Measurements from ENCODE around the gene ADH5.
"Not testable (repeated sequence)": the region's sequence is repeated elsewhere in the genome, so short reads cannot be mapped to it uniquely, and the experiment has no call there.

ADH5 gene

DNA sequence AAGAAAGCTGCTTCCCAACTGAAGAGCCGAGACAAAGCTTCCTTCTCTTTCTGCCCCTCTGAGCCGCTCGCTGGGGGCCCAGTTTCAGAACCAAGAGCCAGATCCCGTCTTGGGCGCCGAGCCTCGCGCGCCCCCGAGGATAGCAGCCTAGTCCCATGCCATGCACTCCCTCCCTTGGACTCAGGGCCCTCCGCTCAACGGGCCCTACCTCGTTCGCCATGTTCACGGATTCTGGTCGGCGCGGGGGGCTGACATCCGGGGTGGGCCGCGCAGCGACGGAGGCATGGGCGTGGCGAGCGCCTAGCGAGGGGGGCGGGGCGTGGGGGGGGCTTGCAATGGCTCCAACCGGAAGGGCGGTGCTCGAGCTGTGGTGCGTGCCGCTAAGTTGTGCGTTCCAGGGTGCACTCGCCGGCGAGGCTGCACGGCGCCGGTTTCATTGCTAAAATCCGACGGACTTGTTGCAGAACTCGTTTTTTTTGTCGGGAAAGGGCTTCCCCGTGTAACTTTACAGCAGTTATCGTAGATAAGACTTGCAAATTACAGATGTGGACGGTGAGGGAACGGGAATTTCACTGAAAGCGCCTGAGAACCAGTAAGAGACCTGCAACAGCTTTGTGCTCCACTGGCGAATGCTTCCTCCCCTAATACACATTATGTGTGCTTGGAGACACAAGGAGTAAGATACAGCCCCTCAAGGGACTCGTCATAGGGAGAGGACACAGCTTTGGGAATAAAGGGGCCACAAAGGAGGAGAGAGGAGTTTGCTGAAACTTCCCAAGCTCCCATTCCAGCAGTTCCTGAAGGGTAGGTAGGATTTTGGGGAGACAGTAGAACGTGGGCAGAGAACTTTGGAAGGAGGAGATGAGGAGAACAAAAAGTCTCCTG lies at the start of gene ADH5:
Gene ADH5 (minus strand): TSS at position 308 of the 885 bp plus-strand sequence. CDS start 88 bp downstream, at position 220.
- FAIRE-seq = no peak

DNA sequence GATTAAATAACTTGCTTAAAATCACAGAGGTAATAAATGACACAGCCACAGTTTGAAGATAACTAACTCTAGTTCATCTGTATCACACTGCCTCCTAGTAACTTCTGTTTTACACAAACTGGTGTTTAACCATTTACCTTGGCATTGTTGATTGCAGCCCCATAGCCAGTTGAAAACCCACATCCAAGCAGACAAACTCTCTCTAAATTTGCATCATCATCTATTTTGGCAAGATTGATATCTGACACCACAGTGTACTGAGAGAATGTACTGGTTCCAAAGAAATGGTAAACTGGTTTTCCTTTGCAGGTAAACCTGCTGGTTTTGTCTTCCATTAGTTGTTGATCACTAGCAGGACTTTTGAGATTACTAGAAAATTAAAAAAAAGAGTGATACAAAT lies 47.7 kb upstream of the ADH5 start:
- no peak for FAIRE-seq

DNA sequence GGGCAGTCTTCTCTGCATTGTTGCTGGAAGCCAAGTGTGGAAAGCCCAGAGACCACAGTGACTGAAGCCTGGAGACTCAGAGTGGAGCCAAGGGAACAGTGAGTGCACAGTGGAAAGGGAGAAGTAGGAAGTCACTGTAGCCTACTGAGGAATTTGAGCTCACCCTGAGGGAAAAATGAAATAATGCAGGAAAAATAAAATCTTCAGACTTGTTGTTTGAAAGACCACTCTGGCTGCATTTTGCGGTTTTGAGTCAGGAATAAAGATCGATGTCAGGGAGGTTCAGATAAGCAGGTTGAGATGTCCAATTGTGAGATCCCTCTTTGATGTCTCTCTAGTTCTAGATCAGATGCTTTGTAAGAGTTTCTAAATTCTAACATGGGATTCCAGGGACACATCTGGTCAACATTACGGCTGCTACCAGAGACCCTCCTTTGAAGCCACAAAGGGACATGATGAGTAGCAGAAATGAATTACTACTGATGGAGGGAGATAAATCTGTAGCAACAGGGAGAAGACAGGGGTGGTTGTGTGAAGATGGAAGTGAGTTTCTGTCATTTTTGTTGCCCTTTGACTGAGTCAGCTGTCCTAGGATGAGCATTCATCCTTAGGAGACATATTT lies 47.1 kb upstream of the ADH5 start:
- FAIRE-seq = no peak

DNA sequence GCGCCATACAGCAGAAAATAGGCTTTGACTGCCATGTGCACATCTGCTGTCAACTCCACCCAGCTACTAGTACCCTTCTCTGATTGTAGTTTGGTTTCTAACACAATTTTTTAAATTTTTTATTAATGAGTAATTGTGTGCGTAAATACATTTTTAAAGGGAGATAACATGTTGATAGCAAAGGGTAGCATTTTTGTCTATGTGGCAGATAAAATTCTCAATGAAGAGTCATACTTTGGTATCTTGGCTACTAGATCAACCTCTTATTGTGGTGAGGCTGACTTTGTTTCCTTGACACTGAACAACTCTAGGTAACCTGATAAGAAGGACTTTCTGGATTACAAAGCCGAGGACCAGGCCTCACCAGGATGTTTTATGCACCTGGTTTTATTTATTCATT lies 46.0 kb upstream of the ADH5 start:
- FAIRE-seq = no peak

DNA sequence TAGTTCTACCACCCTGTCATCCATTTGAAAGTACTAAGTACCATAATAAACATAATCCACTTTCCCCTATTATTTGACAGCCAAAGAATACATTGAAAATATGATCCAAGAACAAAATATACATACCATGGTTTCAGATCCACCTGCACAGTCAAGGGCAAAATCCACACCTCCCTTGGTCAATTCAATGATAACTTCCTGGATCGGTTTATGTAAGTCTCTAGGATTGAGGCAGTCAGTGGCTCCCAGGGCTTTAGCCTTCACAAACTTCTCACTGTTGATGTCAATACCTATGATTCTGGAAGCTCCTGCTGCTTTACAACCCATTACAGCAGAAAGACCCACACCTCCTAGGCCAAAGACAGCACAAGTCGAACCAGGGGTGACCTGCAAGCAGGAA lies 42.8 kb upstream of the ADH5 start:
- FAIRE-seq = no peak

DNA sequence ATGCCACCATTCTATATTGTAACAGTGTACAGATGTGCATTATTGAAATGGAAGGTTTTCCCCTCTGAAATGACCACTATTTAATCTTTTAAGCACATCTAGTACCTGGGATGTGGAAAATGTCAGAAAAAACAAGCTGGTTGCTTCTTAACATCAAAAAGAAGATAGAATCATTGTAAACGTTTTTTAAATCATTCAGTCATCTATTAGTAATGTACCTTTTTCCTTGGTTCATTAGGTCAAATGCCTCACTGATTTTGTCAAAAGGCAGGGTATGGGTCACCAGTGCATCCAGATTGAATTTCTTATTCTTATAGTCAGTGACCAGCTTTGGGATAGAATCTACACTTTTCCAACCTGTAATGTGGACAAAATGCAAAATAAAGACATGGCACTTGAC lies 37.8 kb upstream of the ADH5 start:
- FAIRE-seq = no peak

DNA sequence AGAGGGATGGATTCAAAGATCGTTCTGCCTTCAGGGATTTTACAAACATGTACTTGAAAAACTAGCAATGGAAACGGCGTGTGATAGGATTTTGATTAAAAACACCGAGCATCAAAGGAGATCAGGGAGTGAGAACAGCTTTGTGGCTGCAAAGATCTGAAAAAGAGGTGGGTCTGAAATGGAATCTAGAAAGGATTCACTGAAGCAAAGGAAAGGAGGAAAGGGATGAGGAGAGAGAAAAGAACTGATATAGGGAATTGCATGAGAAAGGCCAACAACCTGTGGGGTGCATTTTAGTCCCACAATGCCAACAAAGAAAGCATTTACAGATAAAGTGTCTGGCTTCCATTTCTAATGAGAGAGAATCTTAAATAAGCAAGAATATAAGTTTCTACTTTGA lies 32.4 kb upstream of the ADH5 start:
- no peak for FAIRE-seq

DNA sequence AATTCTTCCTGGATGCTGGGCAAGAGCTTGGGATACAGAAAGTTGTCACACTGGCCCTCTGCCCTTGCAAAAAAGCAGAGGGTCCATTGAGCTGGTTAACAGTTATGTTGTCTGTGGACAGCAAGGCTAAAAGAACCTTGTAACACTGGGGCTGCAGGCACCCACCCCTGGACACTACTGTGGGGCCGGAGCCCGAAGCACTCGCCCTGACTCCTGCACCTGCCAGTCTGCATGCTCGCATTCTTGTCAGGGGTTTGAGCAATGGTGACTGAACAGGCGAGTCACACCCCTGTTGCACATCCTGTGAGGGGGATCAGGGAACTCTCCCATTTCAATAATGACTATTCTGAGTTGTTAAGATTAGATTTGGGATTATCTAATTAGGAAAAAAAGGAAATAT lies 31.9 kb upstream of the ADH5 start:
- FAIRE-seq = no peak

DNA sequence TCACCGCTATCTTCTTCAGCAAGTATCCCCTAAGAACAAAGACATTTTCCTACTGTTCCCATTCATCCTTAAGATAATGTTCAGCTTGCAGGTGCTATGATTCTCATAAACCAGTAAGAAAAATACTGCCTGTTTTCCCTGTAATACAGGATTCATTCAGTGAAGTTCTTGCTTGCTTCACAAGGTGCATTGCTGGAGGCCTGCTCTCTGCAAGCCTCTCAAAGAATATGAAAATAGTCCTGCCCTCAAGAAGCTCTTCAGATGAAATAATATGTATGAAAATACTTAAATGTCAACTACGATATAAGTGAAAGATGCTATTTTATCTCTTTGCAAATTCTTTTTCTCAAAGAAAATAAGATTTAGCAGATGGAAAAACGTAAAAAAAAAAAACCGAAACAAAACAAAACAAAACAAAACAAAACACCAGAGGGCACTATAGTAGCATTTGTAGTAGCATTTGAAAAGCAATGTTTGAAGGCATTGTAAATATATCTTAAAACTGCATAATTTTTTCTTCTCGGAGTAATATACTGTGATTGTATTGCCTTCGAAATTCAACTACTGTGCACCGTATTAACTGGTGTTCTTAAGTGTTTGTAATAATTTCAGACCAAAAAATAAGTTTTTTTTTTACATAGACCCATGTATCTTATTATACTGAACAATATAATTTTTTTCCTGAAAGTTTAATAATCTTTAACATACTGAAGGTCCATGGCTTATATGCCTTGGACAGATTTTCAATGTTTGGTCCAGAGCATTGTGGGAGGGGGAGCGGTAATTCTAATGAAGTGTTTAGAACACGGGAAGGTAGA lies 29.5 kb upstream of the ADH5 start:
- FAIRE-seq = peak; percentile 91

DNA sequence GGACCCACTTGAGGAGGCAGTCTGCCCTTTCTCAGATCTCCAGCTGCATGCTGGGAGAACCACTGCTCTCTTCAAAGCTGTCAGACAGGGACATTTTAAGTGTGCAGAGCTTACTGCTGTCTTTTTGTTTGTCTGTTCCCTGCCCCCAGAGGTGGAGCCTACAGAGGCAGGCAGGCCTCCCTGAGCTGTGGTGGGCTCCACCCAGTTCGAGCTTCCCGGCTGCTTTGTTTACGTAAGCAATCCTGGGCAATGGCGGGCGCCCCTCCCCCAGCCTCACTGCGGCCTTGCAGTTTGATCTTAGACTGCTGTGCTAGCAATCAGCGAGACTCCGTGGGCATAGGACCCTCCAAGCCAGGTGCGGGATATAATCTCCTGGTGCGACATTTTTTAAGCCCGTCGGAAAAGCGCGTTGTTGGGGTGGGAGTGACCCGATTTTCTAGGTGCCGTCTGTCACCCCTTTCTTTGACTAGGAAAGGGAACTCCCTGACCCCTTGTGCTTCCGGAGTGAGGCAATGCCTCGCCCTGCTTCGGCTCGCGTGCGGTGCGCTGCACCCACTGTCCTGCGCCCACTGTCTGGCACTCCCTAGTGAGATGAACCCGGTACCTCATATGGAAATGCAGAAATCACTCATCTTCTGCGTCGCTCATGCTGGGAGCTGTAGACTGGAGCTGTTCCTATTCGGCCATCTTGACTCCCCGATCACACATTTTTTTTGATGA lies 28.7 kb upstream of the ADH5 start:
- FAIRE-seq = not testable (repeated sequence)

DNA sequence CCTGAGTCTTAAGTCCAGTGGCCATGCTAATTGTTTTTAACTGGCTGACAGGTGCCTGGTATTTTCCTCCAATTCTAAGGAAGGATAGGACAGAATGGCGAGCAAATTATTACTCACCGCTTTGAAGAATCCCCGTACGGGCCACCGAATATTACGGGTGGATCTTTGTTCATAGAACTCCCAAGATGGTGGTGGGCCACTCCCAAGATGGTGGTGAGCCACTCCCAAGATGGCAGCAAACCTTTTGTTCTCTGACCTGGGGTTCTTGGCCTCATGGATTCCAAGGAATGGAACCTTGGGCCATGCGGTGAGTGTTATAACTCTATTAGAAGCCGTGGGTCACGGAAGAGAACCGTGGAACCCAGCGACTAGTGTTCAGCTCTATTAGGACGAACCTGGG lies 20.7 kb upstream of the ADH5 start:
- not testable (repeated sequence) for FAIRE-seq

DNA sequence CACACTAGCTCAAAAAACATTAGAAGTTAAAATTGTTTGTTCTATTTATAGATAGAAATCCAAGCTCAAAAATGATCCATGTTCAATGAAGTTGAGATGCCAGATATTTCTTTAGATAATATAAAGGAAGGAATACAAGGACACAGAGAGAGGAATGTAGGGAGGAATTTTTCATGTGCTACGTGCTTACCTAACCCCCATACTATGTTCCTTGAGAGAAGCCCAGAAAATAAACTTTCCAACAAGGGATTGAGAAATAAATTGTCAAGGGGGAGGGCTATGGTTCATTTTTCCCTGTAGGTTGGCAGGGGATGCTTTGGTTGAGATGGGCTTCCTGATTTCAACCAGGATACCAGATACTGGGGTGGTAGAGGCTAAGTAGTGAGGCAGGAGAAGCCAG lies 15.6 kb upstream of the ADH5 start:
- FAIRE-seq = no peak

DNA sequence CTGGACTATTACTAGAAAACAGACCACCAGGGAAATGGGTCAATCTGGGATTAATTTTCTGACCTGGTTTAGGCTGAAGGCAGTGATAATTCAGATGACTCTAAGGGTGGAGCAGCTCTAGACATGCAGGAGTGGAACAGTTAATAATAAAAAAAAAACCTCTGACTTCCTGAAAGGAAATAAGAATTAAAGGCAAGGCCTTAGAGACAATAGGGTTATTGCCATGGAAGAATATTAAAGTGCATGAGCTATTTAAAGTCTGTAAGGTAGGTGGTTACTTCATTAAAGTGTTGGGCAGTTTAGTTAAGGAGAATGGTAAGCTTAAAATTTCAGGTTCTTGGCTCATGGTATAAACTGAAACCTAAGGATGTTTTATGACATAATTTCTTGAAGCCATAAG lies 14.6 kb upstream of the ADH5 start:
- FAIRE-seq = no peak

DNA sequence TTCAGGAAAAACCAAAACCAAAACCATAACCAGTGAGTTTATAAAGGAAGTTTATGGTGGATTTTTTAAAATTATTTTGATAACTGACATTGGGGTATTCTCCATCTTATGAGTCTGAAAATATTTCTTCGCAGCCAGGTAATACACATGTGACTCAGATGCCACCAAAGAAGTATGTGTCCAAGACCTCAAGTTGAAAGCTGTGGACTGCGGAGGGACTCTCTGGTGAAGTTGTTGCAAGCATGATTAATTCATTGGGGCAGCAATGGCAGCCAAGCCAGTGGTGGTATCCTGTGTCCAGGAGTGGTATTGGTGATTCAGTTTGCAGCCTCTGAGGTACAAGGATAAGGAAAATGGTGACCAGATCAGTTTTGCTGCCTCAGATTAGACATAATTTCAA lies 14.0 kb upstream of the ADH5 start:
- FAIRE-seq = no peak

DNA sequence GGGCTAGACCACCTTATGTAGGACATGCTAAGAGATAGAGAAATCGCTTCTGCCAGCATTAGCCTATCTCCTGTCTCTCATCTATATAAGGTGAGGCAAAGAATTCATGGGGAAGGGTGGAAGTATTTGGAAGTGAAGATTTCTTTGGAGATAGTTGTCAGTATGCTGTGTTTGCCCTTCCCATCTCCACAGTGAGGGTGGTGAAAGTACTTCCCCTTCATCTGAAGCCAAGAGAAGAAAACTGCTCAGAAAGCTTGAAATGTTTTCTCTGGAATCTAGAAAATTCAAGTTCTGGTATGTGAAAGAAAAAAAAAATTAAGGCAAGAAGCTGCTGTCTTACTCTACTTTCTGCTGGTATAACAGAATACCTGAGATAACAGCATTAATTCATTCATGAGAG lies 12.3 kb upstream of the ADH5 start:
- no peak for FAIRE-seq

DNA sequence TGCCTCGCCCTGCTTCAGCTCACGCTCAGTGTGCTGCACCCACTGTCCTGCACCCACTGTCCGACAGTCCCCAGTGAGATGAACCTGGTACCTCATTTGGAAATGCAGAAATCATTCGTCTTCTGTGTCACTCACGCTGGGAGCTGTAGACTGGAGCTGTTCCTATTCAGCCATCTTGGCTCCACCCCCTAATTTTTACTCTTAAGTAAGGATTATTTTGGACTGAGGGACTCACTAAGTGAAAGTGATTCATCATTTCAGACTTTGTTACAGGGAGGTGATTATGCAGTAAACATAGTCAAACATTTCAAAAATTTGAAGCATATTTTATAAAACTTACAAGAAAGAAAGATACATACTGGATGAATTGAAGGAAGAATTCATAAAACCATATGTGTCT lies 11.2 kb upstream of the ADH5 start:
- FAIRE-seq = not testable (repeated sequence)

DNA sequence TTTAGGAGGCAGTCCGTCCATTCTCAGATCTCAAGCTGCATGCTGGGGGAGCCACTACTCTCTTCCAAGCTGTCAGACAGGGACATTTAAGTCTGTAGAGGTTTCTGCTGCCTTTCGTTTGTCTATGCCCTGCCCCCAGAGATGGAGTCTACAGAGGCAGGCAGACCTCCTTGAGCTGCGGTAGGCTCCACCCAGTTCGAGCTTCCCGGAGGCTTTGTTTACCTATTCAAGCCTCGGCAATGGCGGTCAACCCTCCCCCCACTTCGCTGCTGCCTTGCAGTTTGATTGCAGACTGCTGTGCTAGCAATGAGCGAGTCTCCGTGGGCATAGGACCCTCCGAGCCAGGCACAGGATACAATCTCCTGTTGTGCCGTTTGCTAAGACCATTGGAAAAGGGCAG lies 10.7 kb upstream of the ADH5 start:
- FAIRE-seq = no peak

DNA sequence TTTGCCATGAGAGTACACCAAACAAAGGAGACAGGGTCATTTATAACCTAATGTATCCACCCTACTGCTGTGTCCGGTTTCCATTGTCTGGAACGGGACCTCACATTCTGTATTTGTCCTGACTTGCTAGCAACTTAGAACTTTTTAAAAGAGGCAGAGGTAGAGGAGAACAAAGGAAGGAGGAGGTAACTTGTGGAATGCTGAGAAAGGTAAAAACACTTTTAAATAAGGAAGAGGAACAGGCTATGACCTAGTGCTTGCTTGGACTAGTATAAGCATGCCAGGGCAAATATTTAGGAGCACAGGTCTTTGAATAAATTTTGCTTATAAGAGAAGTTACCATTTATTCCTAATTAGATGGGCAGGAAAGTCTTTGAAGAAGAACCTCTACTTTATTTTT lies 3.3 kb upstream of the ADH5 start:
- FAIRE-seq = not testable (repeated sequence)

DNA sequence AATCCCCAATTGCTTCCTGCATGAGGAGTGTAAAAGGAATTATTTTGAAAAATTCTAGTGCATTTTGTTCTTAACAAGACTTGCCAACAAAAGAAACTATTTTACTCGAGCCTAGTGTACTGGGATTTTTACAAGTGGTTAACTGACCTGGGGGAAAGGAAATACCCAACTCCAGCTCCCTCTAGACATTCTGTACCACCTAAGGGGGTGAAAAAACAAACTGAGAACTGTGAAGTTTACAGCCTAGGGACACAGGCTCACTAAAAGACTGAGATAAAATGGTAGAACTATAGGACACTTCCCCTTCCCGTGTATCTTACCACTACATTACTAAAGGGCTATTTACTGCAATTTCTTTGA lies 2.6 kb upstream of the ADH5 start:
- FAIRE-seq = no peak

DNA sequence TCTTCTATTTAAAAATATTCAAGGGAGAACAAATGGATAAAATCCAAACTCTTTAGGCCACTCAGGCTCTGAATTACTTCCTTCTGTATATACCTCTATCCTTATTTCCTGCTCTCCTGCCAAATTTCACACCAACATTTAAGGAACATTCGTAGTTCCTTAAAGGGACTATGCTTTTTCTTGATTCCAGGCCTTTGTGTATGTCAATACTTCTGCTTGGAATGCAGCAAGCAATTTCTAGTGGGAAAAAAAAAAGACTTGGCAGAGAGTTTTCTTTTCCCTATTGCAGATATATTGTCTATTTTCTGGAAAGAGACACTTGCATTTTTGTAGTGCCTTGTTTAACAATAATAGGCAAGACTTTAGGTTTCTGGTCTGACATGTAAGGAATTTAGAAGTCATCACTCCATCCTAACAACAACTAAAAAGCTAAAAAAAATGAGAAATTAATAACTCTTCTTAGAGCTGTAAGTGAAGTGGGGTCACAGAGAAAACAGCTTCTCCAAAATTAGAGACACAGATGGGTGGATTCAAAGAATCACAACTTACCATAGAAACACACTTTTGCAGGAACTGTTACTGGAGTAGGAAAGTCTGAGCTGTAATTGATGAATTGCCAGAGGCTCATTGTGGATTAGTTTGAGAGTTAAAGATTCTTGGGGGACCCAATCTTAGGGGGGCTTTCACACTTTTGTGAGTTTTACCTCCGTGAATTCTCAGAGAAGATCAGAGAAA lies 2.1 kb upstream of the ADH5 start:
- FAIRE-seq = no peak

DNA sequence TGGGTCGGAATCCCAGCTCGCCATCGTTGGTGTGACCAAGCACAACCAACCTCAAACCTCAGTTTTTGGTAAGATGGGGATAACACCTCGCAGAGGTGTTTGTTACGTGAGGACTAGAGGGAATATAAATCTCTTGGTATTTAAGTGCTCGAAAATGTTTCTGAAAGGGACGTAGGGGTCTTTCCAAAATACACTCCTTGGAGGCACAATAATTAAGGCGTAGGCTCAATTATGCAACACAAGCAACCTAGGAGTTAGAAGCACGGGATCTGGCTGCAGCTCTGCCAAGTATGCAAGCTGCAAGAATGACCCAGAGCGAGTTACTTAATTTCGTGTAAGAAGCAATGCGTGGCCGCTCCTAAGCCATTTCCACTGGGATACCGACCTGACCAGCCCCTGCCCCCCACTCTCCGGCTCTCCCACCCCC lies 552 bp downstream of the ADH5 start:
- FAIRE-seq = no peak

DNA sequence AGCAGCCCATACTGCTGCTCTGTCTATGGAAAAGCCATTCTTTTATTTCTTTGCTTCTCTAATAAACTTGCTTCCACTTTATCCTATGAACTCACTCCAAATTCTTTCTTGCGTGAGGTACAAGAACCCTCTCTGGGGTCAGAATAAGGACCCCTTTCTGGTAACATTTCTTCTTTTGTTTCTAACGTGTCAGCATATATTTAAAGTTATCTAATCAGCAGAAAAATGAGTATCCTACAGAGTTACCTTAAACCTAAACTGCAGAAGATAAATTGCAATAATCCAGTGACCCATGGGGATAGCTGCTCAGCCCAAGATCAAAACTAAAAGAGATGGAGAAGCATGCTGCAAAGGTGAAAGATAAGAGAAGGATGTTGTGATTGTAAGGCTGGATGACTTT lies 4.0 kb downstream of the ADH5 start:
- no peak for FAIRE-seq
